SU-DHL-6 (cell line): ENCODE data around the gene EIF2S1.

Experiments
- H2AFZ ChIP-seq: fragments of 200-600 bp; sonication (generic); 2 replicates; pipeline ENCODE4 v1.6.1; 2014; ENCODE audit warnings: low read depth, mild to moderate bottlenecking, moderate library complexity, mixed read lengths, antibody characterized with exemption, low read length; ENCODE audit not compliant: severe bottlenecking
- H3F3A ChIP-seq: fragments of 200-600 bp; shearing (Covaris generic); 2 replicates; pipeline ENCODE4 v1.6.0; 2016; ENCODE audit warnings: antibody characterized with exemption, mild to moderate bottlenecking; ENCODE audit not compliant: insufficient read depth
- H3K27ac ChIP-seq: fragments of 200-600 bp; sonication (generic); 2 replicates; pipeline ENCODE4 v1.5.1; 2016; ENCODE audit warnings: low read depth, mild to moderate bottlenecking, low read length, moderate library complexity, mixed read lengths
- H3K27me3 ChIP-seq: fragments of 200-600 bp; sonication (generic), shearing (Covaris generic); 2 replicates; pipeline ENCODE4 v1.6.0; 2014; ENCODE audit warnings: mild to moderate bottlenecking, low read length
- H3K36me3 ChIP-seq: fragments of 200-600 bp; sonication (generic); 2 replicates; pipeline ENCODE4 v1.6.1; 2014; ENCODE audit warnings: mild to moderate bottlenecking, low read length, mixed read lengths
- H3K4me2 ChIP-seq: fragments of 300-600, 200-600 bp; shearing (Covaris generic), sonication (generic); 2 replicates; pipeline ENCODE4 v1.6.0; 2014; ENCODE audit warnings: low read length, low read depth, mild to moderate bottlenecking; ENCODE audit not compliant: poor library complexity, severe bottlenecking
- H3K4me3 ChIP-seq: fragments of 200-600 bp; sonication (generic); 2 replicates; pipeline ENCODE4 v1.5.1; 2014; ENCODE audit warnings: antibody characterized with exemption, low read length, mild to moderate bottlenecking, mixed read lengths; ENCODE audit not compliant: insufficient read depth, poor library complexity, severe bottlenecking
- H3K79me2 ChIP-seq: fragments of 200-600 bp; sonication (generic); 2 replicates; pipeline ENCODE4 v1.6.1; 2014; ENCODE audit warnings: mild to moderate bottlenecking, low read length, moderate library complexity; ENCODE audit not compliant: insufficient read depth
- H3K9ac ChIP-seq: fragments of 200-600 bp; sonication (generic); 2 replicates; pipeline ENCODE4 v1.7.0; 2014; ENCODE audit warnings: mild to moderate bottlenecking, low read length
- H3K9me2 ChIP-seq: fragments of 200-600 bp; sonication (generic); replicated peaks from 2 replicates; pipeline ENCODE4 v1.6.1; 2014; ENCODE audit warnings: low read length; ENCODE audit not compliant: insufficient read depth
- H3K9me3 ChIP-seq: fragments of 200-600 bp; sonication (generic); 2 replicates; pipeline ENCODE4 v1.6.1; 2014; ENCODE audit warnings: low read length, mixed read lengths; ENCODE audit not compliant: insufficient read depth
- H4K20me1 ChIP-seq: fragments of 200-600 bp; sonication (generic); 2 replicates; pipeline ENCODE4 v1.6.1; 2014; ENCODE audit warnings: low read depth, mild to moderate bottlenecking, antibody characterized with exemption, low read length, moderate library complexity, mixed read lengths
- EZH2phosphoT487 ChIP-seq: fragments of 200-600 bp; sonication (generic), shearing (Covaris generic); conservative IDR thresholded peaks from 2 replicates; pipeline ENCODE4 v1.6.1; 2018; ENCODE audit warnings: mild to moderate bottlenecking, antibody characterized with exemption, low read length, moderate library complexity, mixed read lengths
- TF ChIP-seq, protein P1 (sequence below): fragments of 200-600 bp; sonication (generic); IDR thresholded peaks from one replicate; pipeline ENCODE4 v1.5.1; 2017; ENCODE audit warnings: antibody characterized with exemption, mild to moderate bottlenecking, low read length, moderate library complexity; ENCODE audit not compliant: insufficient read depth, poor library complexity, severe bottlenecking

EIF2S1 gene

DNA sequence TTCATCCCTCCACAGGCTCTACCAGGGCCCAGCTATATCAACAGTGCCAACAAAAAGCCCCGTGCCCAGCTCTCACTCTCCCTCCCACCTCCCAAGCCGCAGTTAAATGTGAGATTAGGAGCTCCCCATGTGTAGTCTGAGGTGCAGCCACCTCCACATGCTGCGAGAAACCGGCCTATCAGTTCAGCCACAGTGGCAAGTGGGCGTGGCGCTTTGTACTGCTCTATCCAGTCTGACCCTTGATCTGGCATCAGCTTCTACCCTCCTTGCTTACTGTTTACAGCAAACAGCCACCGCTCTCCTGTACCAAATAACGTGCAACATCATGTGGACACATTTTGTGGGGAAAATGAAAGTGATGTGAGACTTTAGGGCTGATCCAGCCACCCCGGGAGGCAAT lies 50.2 kb downstream of the EIF2S1 start:
- no peak overlapping the region for H3K4me2 ChIP-seq
- no peaks in the 10 kb centered on the region for H3F3A ChIP-seq
- no peak overlapping the region for H2AFZ ChIP-seq
- no peaks in the 10 kb centered on the region for H3K79me2 ChIP-seq
- no peak overlapping the region for H3K27ac ChIP-seq
- TF ChIP-seq, protein P1, sequence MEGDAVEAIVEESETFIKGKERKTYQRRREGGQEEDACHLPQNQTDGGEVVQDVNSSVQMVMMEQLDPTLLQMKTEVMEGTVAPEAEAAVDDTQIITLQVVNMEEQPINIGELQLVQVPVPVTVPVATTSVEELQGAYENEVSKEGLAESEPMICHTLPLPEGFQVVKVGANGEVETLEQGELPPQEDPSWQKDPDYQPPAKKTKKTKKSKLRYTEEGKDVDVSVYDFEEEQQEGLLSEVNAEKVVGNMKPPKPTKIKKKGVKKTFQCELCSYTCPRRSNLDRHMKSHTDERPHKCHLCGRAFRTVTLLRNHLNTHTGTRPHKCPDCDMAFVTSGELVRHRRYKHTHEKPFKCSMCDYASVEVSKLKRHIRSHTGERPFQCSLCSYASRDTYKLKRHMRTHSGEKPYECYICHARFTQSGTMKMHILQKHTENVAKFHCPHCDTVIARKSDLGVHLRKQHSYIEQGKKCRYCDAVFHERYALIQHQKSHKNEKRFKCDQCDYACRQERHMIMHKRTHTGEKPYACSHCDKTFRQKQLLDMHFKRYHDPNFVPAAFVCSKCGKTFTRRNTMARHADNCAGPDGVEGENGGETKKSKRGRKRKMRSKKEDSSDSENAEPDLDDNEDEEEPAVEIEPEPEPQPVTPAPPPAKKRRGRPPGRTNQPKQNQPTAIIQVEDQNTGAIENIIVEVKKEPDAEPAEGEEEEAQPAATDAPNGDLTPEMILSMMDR = no peak
- TF ChIP-seq EZH2phosphoT487 = no peak
- H3K9me3 ChIP-seq = no peaks in the 10 kb centered on the region
- no peak overlapping the region for H3K9ac ChIP-seq
- no peak overlapping the region for H3K4me3 ChIP-seq
- no peaks in the 10 kb centered on the region for H3K27me3 ChIP-seq
- no peaks in the 10 kb centered on the region for H3K9me2 ChIP-seq
- no peaks in the 10 kb centered on the region for H3K36me3 ChIP-seq
- no peaks in the 10 kb centered on the region for H4K20me1 ChIP-seq

DNA sequence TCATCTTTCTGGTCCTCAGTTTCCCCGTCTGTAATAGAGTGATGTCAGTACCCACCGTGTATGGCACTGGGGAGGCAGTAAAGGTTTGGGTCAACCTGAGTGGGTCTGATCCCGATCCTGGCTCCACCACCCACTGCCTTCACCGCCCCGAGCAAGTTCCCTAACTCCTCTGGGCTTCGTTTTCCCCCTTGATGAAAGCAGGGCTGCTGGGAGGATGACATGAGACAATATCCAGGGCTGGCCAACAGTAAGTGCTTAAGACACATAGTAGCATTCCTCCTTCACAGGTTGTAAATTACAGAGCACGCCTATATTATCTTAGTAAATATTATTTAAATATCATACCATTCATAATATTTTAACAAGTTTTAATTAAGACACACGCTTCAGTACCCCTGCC lies 51.2 kb downstream of the EIF2S1 start:
- Histone ChIP-seq H3K27ac (no peak overlapping the region), H3K4me3 (no peak overlapping the region), H3F3A (no peaks in the 10 kb centered on the region), H3K9ac (no peak overlapping the region), H3K27me3 (no peaks in the 10 kb centered on the region), H3K9me2 (no peaks in the 10 kb centered on the region), H4K20me1 (no peaks in the 10 kb centered on the region), H3K36me3 (no peaks in the 10 kb centered on the region), H3K79me2 (no peaks in the 10 kb centered on the region), H3K9me3 (no peaks in the 10 kb centered on the region), H3K4me2 (no peak overlapping the region), H2AFZ (no peak overlapping the region)
- TF ChIP-seq, protein P1 = no peak
- no peak for TF ChIP-seq EZH2phosphoT487

GRCh38 chr14:67411820-67412421 lies 51.8 kb downstream of the EIF2S1 start, which contains the start of gene PLEK2:
TSS of gene PLEK2 (minus strand) at chr14:67412165. CDS start at chr14:67412059, 106 bp downstream.
- Histone ChIP-seq H3F3A (no peaks in the 10 kb centered on the region), H4K20me1 (no peaks in the 10 kb centered on the region), H3K4me2 (no peak within 1 kb of the TSS), H3K9me2 (no peaks in the 10 kb centered on the region), H3K79me2 (no peaks in the 10 kb centered on the region), H2AFZ (no peak within 1 kb of the TSS), H3K27me3 (no peaks in the 10 kb centered on the region), H3K9ac (no peak within 1 kb of the TSS), H3K9me3 (no peaks in the 10 kb centered on the region), H3K27ac (no peak within 1 kb of the TSS), H3K4me3 (no peak within 1 kb of the TSS), H3K36me3 (no peaks in the 10 kb centered on the region)
- TF ChIP-seq, protein P1 = no peak
